G401.6 (cell line): ENCODE measurements around the gene BMP3.
"Not testable (repeated sequence)": the region's sequence is repeated elsewhere in the genome, so short reads cannot be mapped to it uniquely, and the experiment has no call there.

Source experiments
- FAIRE-seq: peaks from 2 replicates; lab custom pipeline; 2012; peaks lifted over from hg19 to GRCh38; lab: Jason Lieb, UNC

Gene BMP3, protein sequence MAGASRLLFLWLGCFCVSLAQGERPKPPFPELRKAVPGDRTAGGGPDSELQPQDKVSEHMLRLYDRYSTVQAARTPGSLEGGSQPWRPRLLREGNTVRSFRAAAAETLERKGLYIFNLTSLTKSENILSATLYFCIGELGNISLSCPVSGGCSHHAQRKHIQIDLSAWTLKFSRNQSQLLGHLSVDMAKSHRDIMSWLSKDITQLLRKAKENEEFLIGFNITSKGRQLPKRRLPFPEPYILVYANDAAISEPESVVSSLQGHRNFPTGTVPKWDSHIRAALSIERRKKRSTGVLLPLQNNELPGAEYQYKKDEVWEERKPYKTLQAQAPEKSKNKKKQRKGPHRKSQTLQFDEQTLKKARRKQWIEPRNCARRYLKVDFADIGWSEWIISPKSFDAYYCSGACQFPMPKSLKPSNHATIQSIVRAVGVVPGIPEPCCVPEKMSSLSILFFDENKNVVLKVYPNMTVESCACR

DNA sequence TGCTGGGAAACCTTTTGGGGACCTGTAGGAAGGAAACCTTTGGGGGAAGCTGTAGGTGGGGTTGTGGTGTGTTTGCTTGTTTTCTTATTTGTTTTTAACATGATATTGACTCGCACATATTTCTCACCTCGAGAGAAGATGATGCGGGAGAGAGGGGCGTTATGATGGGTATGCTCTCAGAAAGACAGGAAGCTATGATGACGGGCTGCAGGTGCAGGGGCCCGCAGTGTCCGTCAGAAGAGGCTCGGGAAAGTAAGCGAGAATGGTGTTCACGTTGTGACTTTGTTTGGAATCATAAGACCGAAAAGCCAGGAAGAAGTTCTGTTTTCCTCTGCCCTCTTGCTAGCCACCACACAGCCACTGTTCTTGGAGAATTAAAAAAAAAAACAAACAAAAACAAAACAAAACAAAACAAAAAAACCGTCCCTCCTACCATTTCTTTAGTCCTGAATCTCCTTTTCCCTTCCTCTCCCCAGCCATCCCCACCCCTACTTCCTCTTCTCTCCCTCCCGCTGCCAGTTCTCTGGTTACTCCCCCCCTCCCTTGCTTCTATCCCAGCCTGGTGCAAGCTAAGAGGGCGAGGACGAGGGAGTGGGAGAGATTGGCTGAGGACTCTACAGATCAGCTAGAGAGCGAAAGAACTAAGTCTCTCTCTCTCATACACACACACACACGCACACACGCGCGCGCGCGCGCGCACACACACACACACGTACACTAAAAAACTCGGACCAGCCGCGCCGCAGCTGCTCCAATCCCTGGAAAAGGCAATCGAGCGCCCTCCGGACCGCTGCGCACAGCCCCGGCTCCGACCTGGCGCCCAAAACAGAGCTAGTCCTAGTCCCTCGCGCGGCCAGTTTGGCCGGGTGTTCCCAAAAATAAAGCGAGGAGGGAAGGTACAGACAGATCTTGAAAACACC, at the start of gene BMP3:
TSS of gene BMP3 (plus strand) at position 648 of the 920 bp plus-strand sequence. CDS start 577 bp downstream, outside the sequence.
- no peak for FAIRE-seq

GRCh38 chr4:80986011-80986410, 44.5 kb upstream of the BMP3 start:
- no peak for FAIRE-seq

GRCh38 chr4:80989921-80990544, 40.5 kb upstream of the BMP3 start:
- FAIRE-seq = peak; percentile 92

DNA sequence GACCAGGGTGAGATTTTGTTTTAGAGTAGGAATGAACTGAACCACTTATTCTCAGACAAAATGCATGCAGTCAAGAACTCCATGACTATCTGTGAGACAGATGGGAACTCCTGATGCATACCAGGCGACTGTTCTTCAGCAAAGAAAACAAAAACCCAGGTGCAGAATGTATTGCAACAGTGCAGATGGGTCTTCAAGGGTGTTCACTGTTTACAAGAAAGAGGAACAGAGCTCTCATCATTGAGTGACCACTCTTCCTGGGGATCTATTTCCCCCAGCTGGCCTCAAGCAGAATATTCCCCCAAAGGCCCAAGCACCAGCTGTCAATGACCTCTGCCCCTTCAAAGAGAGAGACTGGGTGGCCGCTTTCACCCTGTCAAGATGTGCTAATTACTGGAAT, 39.7 kb upstream of the BMP3 start:
- FAIRE-seq = no peak

GRCh38 chr4:80999943-81000342, 30.6 kb upstream of the BMP3 start:
- FAIRE-seq = no peak

DNA sequence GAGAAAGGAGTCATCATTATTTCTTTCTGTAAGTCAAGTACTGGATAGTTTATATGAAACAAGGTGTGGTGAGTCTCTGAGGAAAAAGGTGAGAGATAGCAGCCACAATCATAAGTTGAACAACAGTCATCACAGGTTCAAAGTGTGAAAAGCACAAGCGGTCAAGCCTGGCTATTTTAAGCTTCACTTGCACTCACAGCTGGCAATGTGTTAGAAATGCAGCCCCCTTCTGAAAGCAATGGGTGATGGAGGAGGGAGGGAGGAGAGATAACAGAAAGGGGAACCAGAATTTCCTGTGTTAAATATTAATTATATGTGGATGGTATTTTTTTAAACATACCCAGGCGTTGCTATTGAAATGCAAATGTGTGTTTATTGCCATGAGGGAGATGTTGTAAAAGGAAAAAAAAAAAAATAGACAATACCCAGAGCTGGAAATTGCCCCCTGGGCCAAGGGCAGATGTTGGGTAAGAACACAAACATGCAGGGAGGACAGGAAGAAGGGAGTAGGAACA, 26.9 kb upstream of the BMP3 start:
- no peak for FAIRE-seq

DNA sequence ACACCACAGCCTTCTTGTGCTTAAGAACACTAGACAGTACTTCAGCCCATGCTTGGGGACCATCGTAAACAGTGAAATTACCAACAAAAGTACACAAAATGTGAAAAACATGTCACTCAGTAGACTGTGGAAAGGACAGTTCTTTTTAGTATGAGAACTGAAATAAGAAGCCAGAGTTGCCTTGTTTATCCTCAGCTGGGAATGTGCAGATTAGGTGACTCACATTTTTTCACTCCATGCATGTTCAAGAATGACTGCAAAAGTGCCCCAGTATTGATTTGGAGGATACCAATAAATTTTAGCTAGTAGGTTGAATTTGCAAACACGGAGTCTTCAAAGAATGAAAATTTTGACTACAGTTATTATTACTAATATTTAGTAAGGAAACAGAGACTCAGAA, 23.1 kb upstream of the BMP3 start:
- no peak for FAIRE-seq

DNA sequence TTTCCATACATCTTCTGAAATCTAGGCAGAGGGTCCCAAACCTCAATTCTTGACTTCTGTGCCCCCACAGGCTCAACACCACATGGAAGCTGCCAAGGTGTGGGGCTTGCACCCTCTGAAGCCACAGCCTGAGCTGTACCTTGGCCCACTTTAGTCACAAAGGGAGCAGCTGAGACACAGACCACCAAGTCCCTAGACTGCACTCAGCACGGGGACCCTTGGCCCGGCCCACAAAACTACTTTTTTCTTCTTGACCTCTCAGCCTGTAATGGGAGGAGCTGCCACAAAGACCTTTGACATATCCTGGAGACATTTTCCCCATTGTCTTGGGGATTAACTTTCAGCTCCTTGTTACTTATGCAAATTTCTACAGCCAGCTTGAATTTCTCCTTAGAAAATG, 13.9 kb upstream of the BMP3 start:
- FAIRE-seq = not testable (repeated sequence)

- FAIRE-seq = no peak
These were observed 11.5 kb upstream of the BMP3 start for GRCh38 chr4:81019006-81019405.

- no peak for FAIRE-seq
These were observed 9.2 kb upstream of the BMP3 start for GRCh38 chr4:81021142-81021944.

- no peak for FAIRE-seq
These were observed 8.5 kb upstream of the BMP3 start for GRCh38 chr4:81021981-81022380.

DNA sequence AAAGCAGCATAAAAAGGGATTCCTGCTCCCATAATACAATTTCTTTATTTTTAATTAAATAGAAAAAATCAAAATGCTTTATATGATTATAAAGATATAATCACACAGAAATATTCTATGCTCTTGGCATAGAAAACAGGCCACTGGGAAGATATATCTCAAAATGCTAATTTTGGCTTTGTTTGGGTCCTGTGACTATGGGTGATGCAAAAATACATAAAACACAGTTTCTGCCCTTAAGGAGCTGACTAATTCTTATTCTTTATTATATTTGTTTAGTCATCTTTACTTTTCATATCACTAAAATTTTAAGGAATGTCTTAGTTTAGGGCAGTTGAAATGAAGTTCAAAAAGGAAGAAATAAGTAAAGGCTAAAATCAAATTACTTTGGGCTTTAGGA, 7.0 kb upstream of the BMP3 start:
- no peak for FAIRE-seq

DNA sequence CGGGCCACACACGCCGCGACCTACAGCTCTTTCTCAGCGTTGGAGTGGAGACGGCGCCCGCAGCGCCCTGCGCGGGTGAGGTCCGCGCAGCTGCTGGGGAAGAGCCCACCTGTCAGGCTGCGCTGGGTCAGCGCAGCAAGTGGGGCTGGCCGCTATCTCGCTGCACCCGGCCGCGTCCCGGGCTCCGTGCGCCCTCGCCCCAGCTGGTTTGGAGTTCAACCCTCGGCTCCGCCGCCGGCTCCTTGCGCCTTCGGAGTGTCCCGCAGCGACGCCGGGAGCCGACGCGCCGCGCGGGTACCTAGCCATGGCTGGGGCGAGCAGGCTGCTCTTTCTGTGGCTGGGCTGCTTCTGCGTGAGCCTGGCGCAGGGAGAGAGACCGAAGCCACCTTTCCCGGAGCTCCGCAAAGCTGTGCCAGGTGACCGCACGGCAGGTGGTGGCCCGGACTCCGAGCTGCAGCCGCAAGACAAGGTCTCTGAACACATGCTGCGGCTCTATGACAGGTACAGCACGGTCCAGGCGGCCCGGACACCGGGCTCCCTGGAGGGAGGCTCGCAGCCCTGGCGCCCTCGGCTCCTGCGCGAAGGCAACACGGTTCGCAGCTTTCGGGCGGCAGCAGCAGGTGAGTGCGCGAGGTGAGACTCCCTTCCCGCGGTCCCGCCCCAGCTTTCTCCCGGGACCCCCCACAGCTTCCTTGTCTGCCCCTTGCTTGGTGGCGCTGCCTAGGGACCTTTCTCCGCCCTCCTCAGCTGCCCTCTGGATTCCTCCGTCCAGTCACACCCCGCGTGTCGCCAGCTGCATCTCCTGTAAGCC, 678 bp downstream of the BMP3 start:
- FAIRE-seq = no peak

GRCh38 chr4:81031796-81032551, 1.5 kb downstream of the BMP3 start:
- no peak for FAIRE-seq

- FAIRE-seq = no peak
These were observed 2.5 kb downstream of the BMP3 start for GRCh38 chr4:81032771-81033684.

DNA sequence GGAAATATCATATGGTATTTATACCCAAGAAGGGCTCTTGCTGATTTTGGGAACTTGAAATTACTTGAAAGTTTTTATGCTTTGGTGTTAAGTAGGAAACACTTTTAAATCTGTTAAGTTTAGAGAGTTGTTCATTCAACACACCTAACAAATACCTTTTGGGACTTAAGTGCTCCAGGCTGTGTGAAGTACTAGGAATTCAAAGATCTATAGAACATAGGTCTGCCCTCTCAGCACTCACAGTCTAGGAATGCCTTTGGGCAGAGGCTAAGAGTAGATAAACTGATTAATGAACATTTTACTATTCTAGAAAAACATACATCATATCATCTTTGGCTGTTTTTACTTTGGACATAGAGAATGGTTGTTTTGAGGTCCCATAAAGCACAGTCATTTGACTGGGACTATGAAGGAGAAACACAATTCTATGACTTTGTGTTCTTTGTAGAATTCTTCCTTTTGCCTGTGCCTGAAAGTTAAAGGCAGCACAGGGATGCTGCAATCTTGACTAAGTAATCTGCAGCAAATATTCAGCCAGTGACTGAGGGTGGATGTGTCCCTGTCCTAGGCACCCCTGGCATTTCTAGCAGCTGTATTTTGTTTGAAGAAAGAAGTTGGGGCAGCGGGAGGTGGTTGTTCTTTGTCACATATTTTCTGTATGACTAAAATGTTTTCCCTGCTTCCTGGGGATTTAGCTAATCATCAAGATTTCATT, 8.3 kb downstream of the BMP3 start:
- peak; percentile 47 for FAIRE-seq

- FAIRE-seq = peak; percentile 31
These were observed 9.0 kb downstream of the BMP3 start for GRCh38 chr4:81039351-81039972.
